RWPE1 (cell line): ENCODE data around the gene HAUS8.

Experiments used
- CTCF ChIA-PET: fragments of 350-600 bp; sonication (Branson Sonifier 250); formaldehyde crosslinking; extraction: SDS; loops from one replicate; lab custom pipeline; 2021; lab: Yijun Ruan, JAX
- POLR2A ChIA-PET: fragments of 400-600 bp; formaldehyde crosslinking; extraction: SDS; loops from one replicate; lab custom pipeline; 2020; ENCODE audit warnings: antibody characterized with exemption; ENCODE audit not compliant: low non-redundant PET; lab: Yijun Ruan, JAX
- DNase-seq: peaks from one replicate; pipeline ENCODE4 v3.0.0; 2012; ENCODE audit warnings: low spot score
- H3K27ac ChIP-seq: fragments of 450-650 bp; 2 replicates; pipeline ENCODE4 v1.5.1; 2017
- CTCF ChIP-seq: fragments of 450-650 bp; conservative IDR thresholded peaks from 2 replicates; pipeline ENCODE4 v1.5.1; 2017; ENCODE audit warnings: low read depth, mild to moderate bottlenecking

The HAUS8 gene

GRCh38 chr19:17114414-17114831 is 39.2 kb upstream of the HAUS8 start:
- ChIA-PET CTCF (no interaction called here), POLR2A (no interaction called here)
- TF ChIP-seq CTCF: no peak
- peak overlapping the region; percentile 77 for H3K27ac ChIP-seq
- DNase-seq: no peak

GRCh38 chr19:17113127-17113785 is 38.0 kb upstream of the HAUS8 start:
- TF ChIP-seq CTCF: no peak
- H3K27ac ChIP-seq: peak overlapping the region; percentile 77
- POLR2A ChIA-PET: no interaction called here
- CTCF ChIA-PET: interaction anchor here (0.6 kb wide), 1 partner anchor 927 kb away, joined by 3 read pairs; no protein-coding TSS in a partner anchor
- DNase-seq: no peak

GRCh38 chr19:17112700-17113099 is 37.4 kb upstream of the HAUS8 start:
- POLR2A ChIA-PET: no interaction called here
- peak overlapping the region; percentile 77 for H3K27ac ChIP-seq
- CTCF ChIA-PET: no interaction called here
- DNase-seq: no peak
- TF ChIP-seq CTCF: no peak

- ChIA-PET CTCF (no interaction called here), POLR2A (no interaction called here)
- TF ChIP-seq CTCF: no peak
- H3K27ac ChIP-seq: peak overlapping the region; percentile 77
- DNase-seq: no peak
Measured at GRCh38 chr19:17112271-17112670, 37.0 kb upstream of the HAUS8 start.

- no peak for TF ChIP-seq CTCF
- POLR2A ChIA-PET: no interaction called here
- no peak overlapping the region; the same call in 1 of the 2 replicates for H3K27ac ChIP-seq
- no peak for DNase-seq
- CTCF ChIA-PET: no interaction called here
Measured at GRCh38 chr19:17111766-17112165, 36.5 kb upstream of the HAUS8 start.

- CTCF ChIA-PET: no interaction called here
- DNase-seq: no peak
- POLR2A ChIA-PET: no interaction called here
- H3K27ac ChIP-seq: peak overlapping the region; percentile 93
- no peak for TF ChIP-seq CTCF
Measured at GRCh38 chr19:17110599-17110966, 35.3 kb upstream of the HAUS8 start.
